WTC11 (cell line): ENCODE measurements around the gene FSHR. TPM values are rescaled to one million over a fixed set of nuclear protein-coding genes. Genes with fewer than 3 reads are reported as not detected.

ENCODE experiments used
- ATAC-seq: fragments of 200-7000 bp; cut with Tn5 transposase; 2 replicates; pipeline ENCODE4 v1.10.0; 2021; ENCODE audit warnings: mild to moderate bottlenecking, moderate library complexity
- CTCF ChIA-PET: fragments of 300-600 bp; sonication (Branson Sonifier 250); formaldehyde crosslinking; loops from one replicate; lab custom pipeline; 2021; ENCODE audit warnings: antibody characterized with exemption; lab: Charles Lee
- POLR2A ChIA-PET: fragments of 350-600 bp; sonication (Branson Sonifier 250); formaldehyde crosslinking; loops from one replicate; lab custom pipeline; 2021; ENCODE audit warnings: antibody characterized with exemption; lab: Charles Lee
- DNase-seq: peaks from one replicate; pipeline ENCODE4 v3.0.0; 2021; ENCODE audit warnings: low spot score
- H3K27ac Mint-ChIP-seq: 2 replicates; pipeline ENCODE4 v1.8.0; 2021; ENCODE audit warnings: mixed read lengths
- H3K27me3 Mint-ChIP-seq: 2 replicates; pipeline ENCODE4 v1.8.0; 2021; ENCODE audit warnings: low read depth, mild to moderate bottlenecking, moderate library complexity, mixed read lengths
- H3K36me3 Mint-ChIP-seq: 2 replicates; pipeline ENCODE4 v1.8.0; 2021; ENCODE audit warnings: mixed read lengths
- H3K4me1 Mint-ChIP-seq: 2 replicates; pipeline ENCODE4 v1.8.0; 2022; ENCODE audit warnings: mixed read lengths
- H3K4me3 Mint-ChIP-seq: 2 replicates; pipeline ENCODE4 v1.8.0; 2021; ENCODE audit warnings: mild to moderate bottlenecking, moderate library complexity, mixed read lengths
- H3K9me3 Mint-ChIP-seq: 2 replicates; pipeline ENCODE4 v1.8.0; 2021; ENCODE audit warnings: mixed read lengths
- FOXJ3 ChIP-seq: sonication (generic); formaldehyde crosslinking; IDR thresholded peaks from 2 replicates; pipeline ENCODE4 v1.9.0; 2021; ENCODE audit warnings: missing genetic modification reagents, mild to moderate bottlenecking, borderline replicate concordance
- FOXK1 ChIP-seq: sonication (generic); formaldehyde crosslinking; IDR thresholded peaks from 2 replicates; pipeline ENCODE4 v1.8.0; 2022; ENCODE audit warnings: mild to moderate bottlenecking, moderate library complexity, missing genetic modification reagents
- FOXP1 ChIP-seq: sonication (generic); formaldehyde crosslinking; IDR thresholded peaks from 2 replicates; pipeline ENCODE4 v1.8.0; 2022; ENCODE audit warnings: missing genetic modification reagents, mild to moderate bottlenecking, moderate library complexity, borderline replicate concordance
- GRHL2 ChIP-seq: fragments of 250-450 bp; sonication (Bioruptor Pico); IDR thresholded peaks from 2 replicates; pipeline ENCODE4 v1.8.0; 2022; ENCODE audit warnings: mild to moderate bottlenecking, moderate library complexity; ENCODE audit not compliant: insufficient replicate concordance, severe bottlenecking
- JUN ChIP-seq: sonication (generic); formaldehyde crosslinking; IDR thresholded peaks from 2 replicates; pipeline ENCODE4 v1.8.0; 2023; ENCODE audit warnings: mild to moderate bottlenecking, missing genetic modification reagents
- NR1H2 ChIP-seq: sonication (generic); formaldehyde crosslinking; IDR thresholded peaks from 2 replicates; pipeline ENCODE4 v1.9.0; 2021; ENCODE audit warnings: mild to moderate bottlenecking, moderate library complexity, missing genetic modification reagents
- NR3C1 ChIP-seq: sonication (generic); formaldehyde crosslinking; conservative IDR thresholded peaks from 2 replicates; pipeline ENCODE4 v1.8.1; 2023; ENCODE audit warnings: low read depth, mild to moderate bottlenecking, missing genetic modification reagents
- PRRX2 ChIP-seq: fragments of 250-450 bp; sonication (Bioruptor Pico); IDR thresholded peaks from 2 replicates; pipeline ENCODE4 v1.8.0; 2021; ENCODE audit warnings: mild to moderate bottlenecking
- RELA ChIP-seq: sonication (generic); formaldehyde crosslinking; IDR thresholded peaks from 2 replicates; pipeline ENCODE4 v1.8.1; 2022; ENCODE audit warnings: missing genetic modification reagents, mild to moderate bottlenecking, borderline replicate concordance
- RORB ChIP-seq: fragments of 250-450 bp; sonication (Bioruptor Pico); IDR thresholded peaks from 2 replicates; pipeline ENCODE4 v1.9.0; 2021; ENCODE audit warnings: mild to moderate bottlenecking
- TCF7 ChIP-seq: sonication (generic); formaldehyde crosslinking; IDR thresholded peaks from 2 replicates; pipeline ENCODE4 v1.8.0; 2022; ENCODE audit warnings: mild to moderate bottlenecking, low read depth, missing genetic modification reagents, moderate library complexity
- TEAD1 ChIP-seq: sonication (generic); formaldehyde crosslinking; IDR thresholded peaks from 2 replicates; pipeline ENCODE4 v1.8.0; 2022; ENCODE audit warnings: mild to moderate bottlenecking, missing genetic modification reagents
- USF1 ChIP-seq: sonication (generic); formaldehyde crosslinking; IDR thresholded peaks from 2 replicates; pipeline ENCODE4 v1.8.0; 2022; ENCODE audit warnings: mild to moderate bottlenecking, missing genetic modification reagents
- ZNF121 ChIP-seq: sonication (generic); formaldehyde crosslinking; IDR thresholded peaks from 2 replicates; pipeline ENCODE4 v1.8.0; 2023; ENCODE audit warnings: missing genetic modification reagents
- ZNF219 ChIP-seq: sonication (generic); formaldehyde crosslinking; IDR thresholded peaks from 2 replicates; pipeline ENCODE4 v1.8.0; 2023; ENCODE audit warnings: missing genetic modification reagents, mild to moderate bottlenecking, borderline replicate concordance
- ZNF317 ChIP-seq: sonication (generic); formaldehyde crosslinking; IDR thresholded peaks from 2 replicates; pipeline ENCODE4 v1.8.1; 2023; ENCODE audit warnings: low read depth, mild to moderate bottlenecking, moderate library complexity, missing genetic modification reagents, borderline replicate concordance
- total RNA-seq: library from RNA; stranded (reverse); gene quantifications from 3 replicates; pipeline ENCODE4 v1.2.3, GENCODE V29; 2021
- TF ChIP-seq, protein P1 (sequence below): sonication (generic); formaldehyde crosslinking; IDR thresholded peaks from 2 replicates; pipeline ENCODE4 v1.8.0; 2022; ENCODE audit warnings: mild to moderate bottlenecking, missing genetic modification reagents
- TF ChIP-seq, protein P2 (sequence below): sonication (generic); formaldehyde crosslinking; IDR thresholded peaks from 2 replicates; pipeline ENCODE4 v1.8.0; 2022; ENCODE audit warnings: mild to moderate bottlenecking, missing genetic modification reagents
- TF ChIP-seq, protein P3 (sequence below): sonication (generic); formaldehyde crosslinking; conservative IDR thresholded peaks from 2 replicates; pipeline ENCODE4 v1.8.1; 2023; ENCODE audit warnings: mild to moderate bottlenecking, low read depth, missing genetic modification reagents, moderate library complexity
- TF ChIP-seq, protein P4 (sequence below): fragments of 250-450 bp; sonication (Bioruptor Pico); IDR thresholded peaks from 2 replicates; pipeline ENCODE4 v1.8.0; 2021; ENCODE audit warnings: mild to moderate bottlenecking

FSHR gene
- total RNA-seq, 1 experiment from 2014 or later: not detected

DNA sequence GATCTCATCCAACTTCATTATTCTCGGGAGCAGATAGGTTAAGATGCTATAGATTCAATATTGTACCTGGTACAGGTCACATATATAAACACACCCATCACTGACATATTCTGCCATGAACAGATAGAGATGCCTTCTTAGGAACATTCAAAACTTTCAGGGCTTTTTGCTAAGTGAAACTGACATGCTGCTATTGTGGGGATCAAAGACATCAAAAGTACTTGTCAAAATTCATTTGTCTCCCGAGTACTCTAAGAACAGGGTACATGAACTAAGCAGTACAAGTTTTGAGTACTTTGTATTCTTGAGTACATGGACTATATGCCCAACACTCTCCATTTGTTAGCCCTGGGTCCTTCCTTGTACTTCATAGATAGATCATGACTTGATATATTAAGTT, 173.5 kb downstream of the FSHR start:
- ChIA-PET CTCF (no interaction called here), POLR2A (no interaction called here)
- ATAC-seq (no peak), DNase-seq (no peak)
- Mint-ChIP-seq H3K9me3 (no peaks in the 10 kb centered on the region), H3K4me3 (no peak overlapping the region), H3K27me3 (no peaks in the 10 kb centered on the region; the same call in 1 of the 2 replicates), H3K27ac (no peak overlapping the region), H3K4me1 (peaks cover 3% of the 10 kb centered on the region; the same call in 1 of the 2 replicates), H3K36me3 (no peaks in the 10 kb centered on the region)
- TF ChIP-seq ZNF317 (CRISPR knock-in tag): no peak
- TF ChIP-seq GRHL2 (CRISPR knock-in tag): no peak

DNA sequence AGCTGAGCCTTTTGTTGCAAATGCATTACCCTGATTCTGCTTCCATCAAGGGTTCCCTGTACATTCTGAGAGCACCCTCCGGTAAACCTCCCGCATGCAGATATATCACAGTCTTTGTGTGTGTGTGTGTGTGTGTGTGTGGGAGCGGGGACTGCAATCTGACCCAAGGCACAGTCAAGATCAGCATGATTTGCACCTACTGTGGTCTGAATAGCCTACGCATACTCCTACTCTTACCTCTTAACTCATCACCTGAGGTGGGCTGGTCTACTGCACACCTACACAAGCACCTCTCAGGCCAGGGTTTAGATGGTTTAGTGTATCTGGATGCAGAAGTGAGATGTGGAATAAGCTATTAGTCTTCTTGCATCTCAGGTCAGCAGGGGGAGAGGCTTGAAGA, 174.6 kb downstream of the FSHR start:
- ChIA-PET POLR2A (no interaction called here), CTCF (no interaction called here)
- no peaks in the 10 kb centered on the region for H3K36me3 Mint-ChIP-seq
- ATAC-seq (no peak), DNase-seq (no peak)
- TF ChIP-seq FOXJ3 (CRISPR knock-in tag): no peak
- TF ChIP-seq FOXP1 (CRISPR knock-in tag): no peak
- TF ChIP-seq JUN (CRISPR knock-in tag): no peak
- no peak for TF ChIP-seq NR3C1 (CRISPR knock-in tag)
- TF ChIP-seq, protein P1, sequence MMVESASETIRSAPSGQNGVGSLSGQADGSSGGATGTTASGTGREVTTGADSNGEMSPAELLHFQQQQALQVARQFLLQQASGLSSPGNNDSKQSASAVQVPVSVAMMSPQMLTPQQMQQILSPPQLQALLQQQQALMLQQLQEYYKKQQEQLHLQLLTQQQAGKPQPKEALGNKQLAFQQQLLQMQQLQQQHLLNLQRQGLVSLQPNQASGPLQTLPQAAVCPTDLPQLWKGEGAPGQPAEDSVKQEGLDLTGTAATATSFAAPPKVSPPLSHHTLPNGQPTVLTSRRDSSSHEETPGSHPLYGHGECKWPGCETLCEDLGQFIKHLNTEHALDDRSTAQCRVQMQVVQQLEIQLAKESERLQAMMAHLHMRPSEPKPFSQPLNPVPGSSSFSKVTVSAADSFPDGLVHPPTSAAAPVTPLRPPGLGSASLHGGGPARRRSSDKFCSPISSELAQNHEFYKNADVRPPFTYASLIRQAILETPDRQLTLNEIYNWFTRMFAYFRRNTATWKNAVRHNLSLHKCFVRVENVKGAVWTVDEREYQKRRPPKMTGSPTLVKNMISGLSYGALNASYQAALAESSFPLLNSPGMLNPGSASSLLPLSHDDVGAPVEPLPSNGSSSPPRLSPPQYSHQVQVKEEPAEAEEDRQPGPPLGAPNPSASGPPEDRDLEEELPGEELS: no peak
- TF ChIP-seq, protein P2, sequence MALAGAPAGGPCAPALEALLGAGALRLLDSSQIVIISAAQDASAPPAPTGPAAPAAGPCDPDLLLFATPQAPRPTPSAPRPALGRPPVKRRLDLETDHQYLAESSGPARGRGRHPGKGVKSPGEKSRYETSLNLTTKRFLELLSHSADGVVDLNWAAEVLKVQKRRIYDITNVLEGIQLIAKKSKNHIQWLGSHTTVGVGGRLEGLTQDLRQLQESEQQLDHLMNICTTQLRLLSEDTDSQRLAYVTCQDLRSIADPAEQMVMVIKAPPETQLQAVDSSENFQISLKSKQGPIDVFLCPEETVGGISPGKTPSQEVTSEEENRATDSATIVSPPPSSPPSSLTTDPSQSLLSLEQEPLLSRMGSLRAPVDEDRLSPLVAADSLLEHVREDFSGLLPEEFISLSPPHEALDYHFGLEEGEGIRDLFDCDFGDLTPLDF (CRISPR knock-in tag): no peak
- TF ChIP-seq RORB (CRISPR knock-in tag): no peak
- TF ChIP-seq, protein P3, sequence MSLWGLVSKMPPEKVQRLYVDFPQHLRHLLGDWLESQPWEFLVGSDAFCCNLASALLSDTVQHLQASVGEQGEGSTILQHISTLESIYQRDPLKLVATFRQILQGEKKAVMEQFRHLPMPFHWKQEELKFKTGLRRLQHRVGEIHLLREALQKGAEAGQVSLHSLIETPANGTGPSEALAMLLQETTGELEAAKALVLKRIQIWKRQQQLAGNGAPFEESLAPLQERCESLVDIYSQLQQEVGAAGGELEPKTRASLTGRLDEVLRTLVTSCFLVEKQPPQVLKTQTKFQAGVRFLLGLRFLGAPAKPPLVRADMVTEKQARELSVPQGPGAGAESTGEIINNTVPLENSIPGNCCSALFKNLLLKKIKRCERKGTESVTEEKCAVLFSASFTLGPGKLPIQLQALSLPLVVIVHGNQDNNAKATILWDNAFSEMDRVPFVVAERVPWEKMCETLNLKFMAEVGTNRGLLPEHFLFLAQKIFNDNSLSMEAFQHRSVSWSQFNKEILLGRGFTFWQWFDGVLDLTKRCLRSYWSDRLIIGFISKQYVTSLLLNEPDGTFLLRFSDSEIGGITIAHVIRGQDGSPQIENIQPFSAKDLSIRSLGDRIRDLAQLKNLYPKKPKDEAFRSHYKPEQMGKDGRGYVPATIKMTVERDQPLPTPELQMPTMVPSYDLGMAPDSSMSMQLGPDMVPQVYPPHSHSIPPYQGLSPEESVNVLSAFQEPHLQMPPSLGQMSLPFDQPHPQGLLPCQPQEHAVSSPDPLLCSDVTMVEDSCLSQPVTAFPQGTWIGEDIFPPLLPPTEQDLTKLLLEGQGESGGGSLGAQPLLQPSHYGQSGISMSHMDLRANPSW (CRISPR knock-in tag): no peak
- no peak for TF ChIP-seq USF1 (CRISPR knock-in tag)
- TF ChIP-seq NR1H2: no peak
- no peak for TF ChIP-seq FOXK1 (CRISPR knock-in tag)
- TF ChIP-seq ZNF219 (CRISPR knock-in tag): no peak
- no peak for TF ChIP-seq TCF7 (CRISPR knock-in tag)
- TF ChIP-seq PRRX2 (CRISPR knock-in tag): no peak
- no peak for TF ChIP-seq RELA (CRISPR knock-in tag)
- no peak for TF ChIP-seq TEAD1 (CRISPR knock-in tag)
- TF ChIP-seq, protein P4, sequence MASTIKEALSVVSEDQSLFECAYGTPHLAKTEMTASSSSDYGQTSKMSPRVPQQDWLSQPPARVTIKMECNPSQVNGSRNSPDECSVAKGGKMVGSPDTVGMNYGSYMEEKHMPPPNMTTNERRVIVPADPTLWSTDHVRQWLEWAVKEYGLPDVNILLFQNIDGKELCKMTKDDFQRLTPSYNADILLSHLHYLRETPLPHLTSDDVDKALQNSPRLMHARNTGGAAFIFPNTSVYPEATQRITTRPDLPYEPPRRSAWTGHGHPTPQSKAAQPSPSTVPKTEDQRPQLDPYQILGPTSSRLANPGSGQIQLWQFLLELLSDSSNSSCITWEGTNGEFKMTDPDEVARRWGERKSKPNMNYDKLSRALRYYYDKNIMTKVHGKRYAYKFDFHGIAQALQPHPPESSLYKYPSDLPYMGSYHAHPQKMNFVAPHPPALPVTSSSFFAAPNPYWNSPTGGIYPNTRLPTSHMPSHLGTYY (CRISPR knock-in tag): no peak
- TF ChIP-seq ZNF121: no peak
- H3K27ac Mint-ChIP-seq: no peak overlapping the region
- H3K4me3 Mint-ChIP-seq: no peak overlapping the region
- no peaks in the 10 kb centered on the region for H3K9me3 Mint-ChIP-seq
- H3K4me1 Mint-ChIP-seq: peaks cover 3% of the 10 kb centered on the region; the same call in 1 of the 2 replicates
- no peaks in the 10 kb centered on the region; the same call in 1 of the 2 replicates for H3K27me3 Mint-ChIP-seq
